DMS79 (cell line): ENCODE data around the gene TRABD2B.
"Not testable (repeated sequence)": the region's sequence is repeated elsewhere in the genome, so short reads cannot be mapped to it uniquely, and the experiment has no call there.

ENCODE experiments used
- DNase-seq: peaks from one replicate; lab custom pipeline; 2025; lab: John Stamatoyannopoulos, UW

TRABD2B gene

GRCh38 chr1:47967864-47968555 is 29.2 kb downstream of the TRABD2B start:
- DNase-seq: no peak

- no peak for DNase-seq
Observed at GRCh38 chr1:47965816-47966215, 31.4 kb downstream of the TRABD2B start.

- DNase-seq: no peak
Observed at GRCh38 chr1:47964636-47965035, 32.5 kb downstream of the TRABD2B start.

- DNase-seq: no peak
Observed at GRCh38 chr1:47963568-47964358, 33.4 kb downstream of the TRABD2B start.

GRCh38 chr1:47962750-47963492 is 34.3 kb downstream of the TRABD2B start:
- no peak for DNase-seq

GRCh38 chr1:47961835-47962234 is 35.4 kb downstream of the TRABD2B start:
- not testable (repeated sequence) for DNase-seq

- not testable (repeated sequence) for DNase-seq
Observed at GRCh38 chr1:47956491-47956890, 40.7 kb downstream of the TRABD2B start.

GRCh38 chr1:47953661-47954060 is 43.5 kb downstream of the TRABD2B start:
- DNase-seq: no peak

- no peak for DNase-seq
Observed at GRCh38 chr1:47951545-47952235, 45.5 kb downstream of the TRABD2B start.

- DNase-seq: no peak
Observed at GRCh38 chr1:47951026-47951425, 46.2 kb downstream of the TRABD2B start.

GRCh38 chr1:47950471-47950870 is 46.7 kb downstream of the TRABD2B start:
- no peak for DNase-seq

- DNase-seq: no peak
Observed at GRCh38 chr1:47948126-47948525, 49.1 kb downstream of the TRABD2B start.

- no peak for DNase-seq
Observed at GRCh38 chr1:47947531-47947930, 49.7 kb downstream of the TRABD2B start.

GRCh38 chr1:47944561-47944960 is 52.6 kb downstream of the TRABD2B start:
- no peak for DNase-seq

- DNase-seq: no peak
Observed at GRCh38 chr1:47942240-47942629, 55.0 kb downstream of the TRABD2B start.

- no peak for DNase-seq
Observed at GRCh38 chr1:47941609-47942239, 55.5 kb downstream of the TRABD2B start.

- no peak for DNase-seq
Observed at GRCh38 chr1:47940779-47941178, 56.4 kb downstream of the TRABD2B start.

GRCh38 chr1:47940326-47940725 is 56.9 kb downstream of the TRABD2B start:
- no peak for DNase-seq

- no peak for DNase-seq
Observed at GRCh38 chr1:47938520-47938919, 58.7 kb downstream of the TRABD2B start.

GRCh38 chr1:47937586-47938254 is 59.5 kb downstream of the TRABD2B start:
- no peak for DNase-seq

- no peak for DNase-seq
Observed at GRCh38 chr1:47936916-47937551, 60.2 kb downstream of the TRABD2B start.
